ENCODE measurements around the gene LRP1B. TPM values are rescaled to one million over a fixed set of nuclear protein-coding genes. Genes with fewer than 3 reads are reported as not detected.

Gene LRP1B
- total RNA-seq, 1 experiment from 2014 or later, result 0.52 TPM

DNA sequence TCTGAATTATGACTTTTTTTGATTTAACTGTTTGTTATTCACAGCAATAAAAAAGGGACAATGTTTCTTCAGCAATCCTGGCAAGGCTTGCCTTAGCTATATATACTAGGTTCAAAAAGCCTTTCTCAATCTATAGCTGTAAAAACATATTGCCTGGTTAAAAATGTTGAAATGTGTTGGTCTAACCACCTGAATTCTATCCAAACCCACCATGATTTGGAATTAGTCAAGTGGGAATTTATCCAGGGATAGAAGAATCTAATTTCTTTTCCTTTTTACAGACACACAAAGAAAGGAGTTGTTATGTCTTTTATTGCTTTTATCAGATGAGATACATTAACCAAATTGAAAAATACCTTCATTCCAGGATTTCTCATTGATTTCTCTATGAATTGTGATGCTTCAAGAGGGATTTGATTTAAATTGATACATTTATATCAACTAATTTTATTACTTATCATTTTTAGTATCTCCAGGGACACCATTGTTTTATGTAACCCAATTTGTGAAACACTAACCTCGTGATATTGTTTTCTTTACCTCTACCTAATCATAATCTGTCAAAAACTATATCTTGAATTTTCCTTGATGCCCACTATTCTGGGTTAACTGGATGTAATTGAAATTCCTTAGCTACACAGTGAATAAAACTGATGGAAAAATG is 88.1 kb downstream of the LRP1B start:
- ATAC-seq, result no peak
- no peaks in the 10 kb centered on the region for H3K36me3 Mint-ChIP-seq
- peaks cover 30% of the 10 kb centered on the region for H3K4me1 Mint-ChIP-seq
- no peak overlapping the region for H3K27ac Mint-ChIP-seq
- TF ChIP-seq ZBTB21 (CRISPR knock-in tag; IDR thresholded peaks at IDR 0.05; ENCODE audit: borderline replicate concordance) (no peak), TEAD1 (CRISPR knock-in tag; IDR thresholded peaks at IDR 0.05) (no peak), NFE2L1 (CRISPR knock-in tag; IDR thresholded peaks at IDR 0.05) (no peak), ZNF138 (CRISPR knock-in tag; conservative IDR thresholded peaks at IDR 0.05) (no peak), CBFB (CRISPR knock-in tag; IDR thresholded peaks at IDR 0.05; ENCODE audit: low read depth) (no peak), ZNF232 (CRISPR knock-in tag; IDR thresholded peaks at IDR 0.05) (no peak), PRRX2 (CRISPR knock-in tag; IDR thresholded peaks at IDR 0.05) (no peak), ZNF263 (CRISPR knock-in tag; IDR thresholded peaks at IDR 0.05; ENCODE audit: low read depth) (no peak), SMAD3 (CRISPR knock-in tag; IDR thresholded peaks at IDR 0.05; ENCODE audit: borderline replicate concordance) (no peak)
- TF ChIP-seq, protein P1, sequence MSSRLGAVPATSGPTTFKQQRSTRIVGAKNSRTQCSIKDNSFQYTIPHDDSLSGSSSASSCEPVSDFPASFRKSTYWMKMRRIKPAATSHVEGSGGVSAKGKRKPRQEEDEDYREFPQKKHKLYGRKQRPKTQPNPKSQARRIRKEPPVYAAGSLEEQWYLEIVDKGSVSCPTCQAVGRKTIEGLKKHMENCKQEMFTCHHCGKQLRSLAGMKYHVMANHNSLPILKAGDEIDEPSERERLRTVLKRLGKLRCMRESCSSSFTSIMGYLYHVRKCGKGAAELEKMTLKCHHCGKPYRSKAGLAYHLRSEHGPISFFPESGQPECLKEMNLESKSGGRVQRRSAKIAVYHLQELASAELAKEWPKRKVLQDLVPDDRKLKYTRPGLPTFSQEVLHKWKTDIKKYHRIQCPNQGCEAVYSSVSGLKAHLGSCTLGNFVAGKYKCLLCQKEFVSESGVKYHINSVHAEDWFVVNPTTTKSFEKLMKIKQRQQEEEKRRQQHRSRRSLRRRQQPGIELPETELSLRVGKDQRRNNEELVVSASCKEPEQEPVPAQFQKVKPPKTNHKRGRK (CRISPR knock-in tag; IDR thresholded peaks at IDR 0.05; ENCODE audit: borderline replicate concordance), result no peak
- TF ChIP-seq, protein P2, sequence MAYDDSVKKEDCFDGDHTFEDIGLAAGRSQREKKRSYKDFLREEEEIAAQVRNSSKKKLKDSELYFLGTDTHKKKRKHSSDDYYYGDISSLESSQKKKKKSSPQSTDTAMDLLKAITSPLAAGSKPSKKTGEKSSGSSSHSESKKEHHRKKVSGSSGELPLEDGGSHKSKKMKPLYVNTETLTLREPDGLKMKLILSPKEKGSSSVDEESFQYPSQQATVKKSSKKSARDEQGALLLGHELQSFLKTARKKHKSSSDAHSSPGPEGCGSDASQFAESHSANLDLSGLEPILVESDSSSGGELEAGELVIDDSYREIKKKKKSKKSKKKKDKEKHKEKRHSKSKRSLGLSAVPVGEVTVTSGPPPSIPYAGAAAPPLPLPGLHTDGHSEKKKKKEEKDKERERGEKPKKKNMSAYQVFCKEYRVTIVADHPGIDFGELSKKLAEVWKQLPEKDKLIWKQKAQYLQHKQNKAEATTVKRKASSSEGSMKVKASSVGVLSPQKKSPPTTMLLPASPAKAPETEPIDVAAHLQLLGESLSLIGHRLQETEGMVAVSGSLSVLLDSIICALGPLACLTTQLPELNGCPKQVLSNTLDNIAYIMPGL (CRISPR knock-in tag; IDR thresholded peaks at IDR 0.05), result no peak
- H3K4me3 Mint-ChIP-seq, result no peak overlapping the region
- ChIA-PET CTCF (no interaction called here), POLR2A (no interaction called here)
- no peak for DNase-seq (ENCODE audit: low spot score)
- H3K9me3 Mint-ChIP-seq, result no peaks in the 10 kb centered on the region
- H3K27me3 Mint-ChIP-seq (ENCODE audit: low read depth), result no peaks in the 10 kb centered on the region

DNA sequence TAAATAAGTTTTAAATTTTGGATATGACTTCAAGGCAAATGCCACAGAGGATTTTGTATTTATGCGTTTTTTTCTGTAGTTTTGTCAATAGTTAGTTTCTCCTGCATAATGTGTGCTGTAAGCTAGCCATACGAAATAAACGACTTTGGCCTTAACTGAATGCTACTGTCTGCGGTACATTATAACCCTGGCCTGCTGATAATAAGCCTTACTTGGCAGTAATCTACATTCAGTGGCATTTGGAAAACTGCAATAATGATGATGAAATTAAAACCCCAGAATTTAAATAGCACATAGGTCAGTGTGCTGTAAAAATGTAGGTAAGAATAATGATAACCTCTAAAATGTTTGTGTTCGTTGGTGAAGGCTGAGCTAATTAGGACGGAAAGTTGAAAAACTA is 88.8 kb downstream of the LRP1B start:
- Mint-ChIP-seq H3K27ac (no peak overlapping the region), H3K9me3 (no peaks in the 10 kb centered on the region), H3K4me1 (peaks cover 37% of the 10 kb centered on the region), H3K27me3 (ENCODE audit: low read depth) (no peaks in the 10 kb centered on the region), H3K36me3 (no peaks in the 10 kb centered on the region), H3K4me3 (no peak overlapping the region)
- CTCF ChIA-PET, result no interaction called here
- DNase-seq (ENCODE audit: low spot score) (no peak), ATAC-seq (no peak)
- POLR2A ChIA-PET, result no interaction called here
- TF ChIP-seq EMX1 (CRISPR knock-in tag; IDR thresholded peaks at IDR 0.05) (no peak), SOX15 (CRISPR knock-in tag; IDR thresholded peaks at IDR 0.05) (no peak), ESRRA (CRISPR knock-in tag; IDR thresholded peaks at IDR 0.05; ENCODE audit: borderline replicate concordance) (no peak), CREM (CRISPR knock-in tag; IDR thresholded peaks at IDR 0.05) (no peak), CREB1 (CRISPR knock-in tag; IDR thresholded peaks at IDR 0.05) (no peak), TEAD4 (CRISPR knock-in tag; IDR thresholded peaks at IDR 0.05) (no peak), NR1H2 (CRISPR knock-in tag; IDR thresholded peaks at IDR 0.05) (no peak), ZNF263 (CRISPR knock-in tag; IDR thresholded peaks at IDR 0.05; ENCODE audit: low read depth) (no peak), FOXK1 (CRISPR knock-in tag; IDR thresholded peaks at IDR 0.05) (no peak)
- TF ChIP-seq, protein P3, sequence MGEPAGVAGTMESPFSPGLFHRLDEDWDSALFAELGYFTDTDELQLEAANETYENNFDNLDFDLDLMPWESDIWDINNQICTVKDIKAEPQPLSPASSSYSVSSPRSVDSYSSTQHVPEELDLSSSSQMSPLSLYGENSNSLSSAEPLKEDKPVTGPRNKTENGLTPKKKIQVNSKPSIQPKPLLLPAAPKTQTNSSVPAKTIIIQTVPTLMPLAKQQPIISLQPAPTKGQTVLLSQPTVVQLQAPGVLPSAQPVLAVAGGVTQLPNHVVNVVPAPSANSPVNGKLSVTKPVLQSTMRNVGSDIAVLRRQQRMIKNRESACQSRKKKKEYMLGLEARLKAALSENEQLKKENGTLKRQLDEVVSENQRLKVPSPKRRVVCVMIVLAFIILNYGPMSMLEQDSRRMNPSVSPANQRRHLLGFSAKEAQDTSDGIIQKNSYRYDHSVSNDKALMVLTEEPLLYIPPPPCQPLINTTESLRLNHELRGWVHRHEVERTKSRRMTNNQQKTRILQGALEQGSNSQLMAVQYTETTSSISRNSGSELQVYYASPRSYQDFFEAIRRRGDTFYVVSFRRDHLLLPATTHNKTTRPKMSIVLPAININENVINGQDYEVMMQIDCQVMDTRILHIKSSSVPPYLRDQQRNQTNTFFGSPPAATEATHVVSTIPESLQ (CRISPR knock-in tag; IDR thresholded peaks at IDR 0.05), result no peak
- TF ChIP-seq, protein P4, sequence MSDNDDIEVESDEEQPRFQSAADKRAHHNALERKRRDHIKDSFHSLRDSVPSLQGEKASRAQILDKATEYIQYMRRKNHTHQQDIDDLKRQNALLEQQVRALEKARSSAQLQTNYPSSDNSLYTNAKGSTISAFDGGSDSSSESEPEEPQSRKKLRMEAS (CRISPR knock-in tag; IDR thresholded peaks at IDR 0.05), result no peak
- TF ChIP-seq, protein P5, sequence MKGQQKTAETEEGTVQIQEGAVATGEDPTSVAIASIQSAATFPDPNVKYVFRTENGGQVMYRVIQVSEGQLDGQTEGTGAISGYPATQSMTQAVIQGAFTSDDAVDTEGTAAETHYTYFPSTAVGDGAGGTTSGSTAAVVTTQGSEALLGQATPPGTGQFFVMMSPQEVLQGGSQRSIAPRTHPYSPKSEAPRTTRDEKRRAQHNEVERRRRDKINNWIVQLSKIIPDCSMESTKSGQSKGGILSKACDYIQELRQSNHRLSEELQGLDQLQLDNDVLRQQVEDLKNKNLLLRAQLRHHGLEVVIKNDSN (CRISPR knock-in tag; IDR thresholded peaks at IDR 0.05), result no peak
- TF ChIP-seq, protein P6, sequence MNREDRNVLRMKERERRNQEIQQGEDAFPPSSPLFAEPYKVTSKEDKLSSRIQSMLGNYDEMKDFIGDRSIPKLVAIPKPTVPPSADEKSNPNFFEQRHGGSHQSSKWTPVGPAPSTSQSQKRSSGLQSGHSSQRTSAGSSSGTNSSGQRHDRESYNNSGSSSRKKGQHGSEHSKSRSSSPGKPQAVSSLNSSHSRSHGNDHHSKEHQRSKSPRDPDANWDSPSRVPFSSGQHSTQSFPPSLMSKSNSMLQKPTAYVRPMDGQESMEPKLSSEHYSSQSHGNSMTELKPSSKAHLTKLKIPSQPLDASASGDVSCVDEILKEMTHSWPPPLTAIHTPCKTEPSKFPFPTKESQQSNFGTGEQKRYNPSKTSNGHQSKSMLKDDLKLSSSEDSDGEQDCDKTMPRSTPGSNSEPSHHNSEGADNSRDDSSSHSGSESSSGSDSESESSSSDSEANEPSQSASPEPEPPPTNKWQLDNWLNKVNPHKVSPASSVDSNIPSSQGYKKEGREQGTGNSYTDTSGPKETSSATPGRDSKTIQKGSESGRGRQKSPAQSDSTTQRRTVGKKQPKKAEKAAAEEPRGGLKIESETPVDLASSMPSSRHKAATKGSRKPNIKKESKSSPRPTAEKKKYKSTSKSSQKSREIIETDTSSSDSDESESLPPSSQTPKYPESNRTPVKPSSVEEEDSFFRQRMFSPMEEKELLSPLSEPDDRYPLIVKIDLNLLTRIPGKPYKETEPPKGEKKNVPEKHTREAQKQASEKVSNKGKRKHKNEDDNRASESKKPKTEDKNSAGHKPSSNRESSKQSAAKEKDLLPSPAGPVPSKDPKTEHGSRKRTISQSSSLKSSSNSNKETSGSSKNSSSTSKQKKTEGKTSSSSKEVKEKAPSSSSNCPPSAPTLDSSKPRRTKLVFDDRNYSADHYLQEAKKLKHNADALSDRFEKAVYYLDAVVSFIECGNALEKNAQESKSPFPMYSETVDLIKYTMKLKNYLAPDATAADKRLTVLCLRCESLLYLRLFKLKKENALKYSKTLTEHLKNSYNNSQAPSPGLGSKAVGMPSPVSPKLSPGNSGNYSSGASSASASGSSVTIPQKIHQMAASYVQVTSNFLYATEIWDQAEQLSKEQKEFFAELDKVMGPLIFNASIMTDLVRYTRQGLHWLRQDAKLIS (CRISPR knock-in tag; IDR thresholded peaks at IDR 0.05; ENCODE audit: borderline replicate concordance), result no peak
- TF ChIP-seq, protein P2 (CRISPR knock-in tag; IDR thresholded peaks at IDR 0.05), result no peak

Data from WTC11 (cell line).